HG02973 (cell line): ENCODE data around the gene GPR157.

Experiments
- ATAC-seq: cut with Tn5 transposase; IDR thresholded peaks from one replicate; pipeline ENCODE4 v1.9.1; 2021; ENCODE audit warnings: moderate library complexity; ENCODE audit not compliant: unreplicated experiment

Gene GPR157

GRCh38 chr1:9088807-9089206, 40.1 kb downstream of the GPR157 start:
- no peak for ATAC-seq

GRCh38 chr1:9087411-9088125, 41.3 kb downstream of the GPR157 start:
- ATAC-seq: no peak

- ATAC-seq: no peak
Observed at GRCh38 chr1:9086796-9087195, 42.1 kb downstream of the GPR157 start.

GRCh38 chr1:9086045-9086444, 42.9 kb downstream of the GPR157 start:
- no peak for ATAC-seq

- ATAC-seq: no peak
Observed at GRCh38 chr1:9085306-9085940, 43.5 kb downstream of the GPR157 start.

- ATAC-seq: no peak
Observed at GRCh38 chr1:9084906-9085305, 44.0 kb downstream of the GPR157 start.

GRCh38 chr1:9081473-9081872, 47.4 kb downstream of the GPR157 start:
- no peak for ATAC-seq

- no peak for ATAC-seq
Observed at GRCh38 chr1:9080705-9081291, 48.1 kb downstream of the GPR157 start.

- ATAC-seq: no peak
Observed at GRCh38 chr1:9079988-9080704, 48.8 kb downstream of the GPR157 start.

GRCh38 chr1:9078752-9079500, 50.0 kb downstream of the GPR157 start:
- ATAC-seq: no peak

GRCh38 chr1:9078015-9078751, 50.7 kb downstream of the GPR157 start:
- ATAC-seq: no peak

GRCh38 chr1:9075022-9075421, 53.9 kb downstream of the GPR157 start:
- no peak for ATAC-seq

GRCh38 chr1:9073143-9073542, 55.8 kb downstream of the GPR157 start:
- ATAC-seq: no peak

GRCh38 chr1:9071554-9072235, 57.2 kb downstream of the GPR157 start:
- no peak for ATAC-seq

GRCh38 chr1:9070486-9070885, 58.4 kb downstream of the GPR157 start:
- no peak for ATAC-seq

- peak; percentile 83 for ATAC-seq
Observed at GRCh38 chr1:9069326-9070100, 59.4 kb downstream of the GPR157 start, which contains the start of gene SLC2A5. Gene SLC2A5, minus strand, starts transcription at chr1:9069635. Its CDS starts 99 bp downstream, at chr1:9069536.

- no peak for ATAC-seq
Observed at GRCh38 chr1:9068981-9069325, 59.9 kb downstream of the GPR157 start.

- no peak for ATAC-seq
Observed at GRCh38 chr1:9066945-9067807, 61.7 kb downstream of the GPR157 start.
